GM18909 (cell line): ENCODE results near the gene ATP11A.

Experiments used
- ATAC-seq: cut with Tn5 transposase; IDR thresholded peaks from one replicate; pipeline ENCODE4 v1.9.1; 2021; ENCODE audit warnings: mild to moderate bottlenecking; ENCODE audit not compliant: unreplicated experiment, poor library complexity

The ATP11A gene

GRCh38 chr13:112688560-112689302 is 1.1 kb upstream of the ATP11A start:
- no peak for ATAC-seq

GRCh38 chr13:112690283-112690929 is 568 bp downstream of the ATP11A start:
- ATAC-seq: peak; percentile 31

DNA sequence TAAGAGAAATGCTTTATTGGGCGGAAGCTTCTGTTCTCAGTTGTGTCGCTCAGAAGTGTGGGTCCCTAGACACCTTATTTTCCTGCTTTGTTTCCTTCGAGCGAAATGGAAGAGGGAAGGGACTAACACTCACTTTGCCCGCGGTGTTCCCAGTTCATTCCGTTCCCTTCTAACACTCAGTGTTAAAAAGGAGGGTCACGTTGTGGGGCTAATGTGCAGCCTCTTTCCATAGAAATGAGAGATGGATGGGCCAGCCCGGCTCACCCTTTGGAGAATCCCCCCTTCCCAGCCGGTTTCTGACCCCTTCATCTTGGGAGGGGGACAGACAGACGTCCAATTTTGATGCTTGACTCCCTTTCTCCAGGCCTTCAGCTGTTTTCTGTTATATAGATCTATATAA is 2.3 kb downstream of the ATP11A start:
- no peak for ATAC-seq

DNA sequence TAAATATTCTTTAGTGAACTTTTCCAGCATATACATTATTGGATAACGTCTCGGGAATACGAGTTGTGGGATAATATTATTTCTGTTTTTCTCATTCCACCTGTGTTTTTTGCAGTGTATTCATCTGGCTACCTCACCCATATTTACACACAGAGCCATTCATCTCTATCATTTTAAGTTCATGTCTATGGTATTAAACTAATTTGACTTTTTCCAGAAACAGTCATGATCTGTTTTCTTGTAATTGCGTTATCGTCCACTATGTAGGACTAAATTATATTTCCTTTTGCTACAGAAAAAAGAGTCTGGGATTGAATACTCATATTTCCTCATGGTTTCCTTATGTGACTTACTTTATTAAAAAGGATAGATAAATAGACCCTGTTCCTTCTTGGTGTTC is 2.7 kb downstream of the ATP11A start:
- ATAC-seq: no peak

GRCh38 chr13:112693831-112694497 is 4.1 kb downstream of the ATP11A start:
- no peak for ATAC-seq

- no peak for ATAC-seq
Measured at GRCh38 chr13:112695121-112695520, 5.3 kb downstream of the ATP11A start.

- no peak for ATAC-seq
Measured at GRCh38 chr13:112696001-112696868, 6.4 kb downstream of the ATP11A start.

DNA sequence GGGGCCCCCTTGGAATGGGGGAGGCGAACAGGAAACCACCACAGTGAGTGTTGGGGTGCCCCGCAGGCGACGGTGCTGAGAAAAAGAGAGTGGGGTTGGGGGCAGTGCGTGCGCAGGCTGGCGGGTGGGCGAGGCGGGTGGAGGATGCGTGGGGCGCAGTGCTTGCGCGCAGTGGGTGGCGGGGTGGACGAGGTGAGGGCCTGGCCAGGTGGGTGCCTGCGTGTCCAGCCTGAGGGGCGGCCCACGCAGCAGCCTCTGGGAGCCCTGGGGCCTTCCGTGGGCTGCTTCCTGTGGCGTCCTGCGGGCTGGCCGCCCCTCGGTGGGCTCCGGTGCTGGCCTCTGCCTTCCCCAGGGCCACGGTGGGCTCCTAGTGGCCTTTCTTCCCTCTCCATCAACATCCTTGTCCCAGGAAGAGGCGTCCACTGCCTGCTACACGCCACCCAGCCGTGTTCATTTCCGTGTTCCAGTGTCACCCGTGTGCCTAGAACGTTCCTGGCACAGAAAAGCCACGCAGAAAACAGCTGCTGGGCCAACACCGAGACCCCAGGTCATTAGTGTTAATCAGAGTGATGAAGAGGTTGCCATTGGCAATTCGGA is 7.1 kb downstream of the ATP11A start:
- no peak for ATAC-seq

DNA sequence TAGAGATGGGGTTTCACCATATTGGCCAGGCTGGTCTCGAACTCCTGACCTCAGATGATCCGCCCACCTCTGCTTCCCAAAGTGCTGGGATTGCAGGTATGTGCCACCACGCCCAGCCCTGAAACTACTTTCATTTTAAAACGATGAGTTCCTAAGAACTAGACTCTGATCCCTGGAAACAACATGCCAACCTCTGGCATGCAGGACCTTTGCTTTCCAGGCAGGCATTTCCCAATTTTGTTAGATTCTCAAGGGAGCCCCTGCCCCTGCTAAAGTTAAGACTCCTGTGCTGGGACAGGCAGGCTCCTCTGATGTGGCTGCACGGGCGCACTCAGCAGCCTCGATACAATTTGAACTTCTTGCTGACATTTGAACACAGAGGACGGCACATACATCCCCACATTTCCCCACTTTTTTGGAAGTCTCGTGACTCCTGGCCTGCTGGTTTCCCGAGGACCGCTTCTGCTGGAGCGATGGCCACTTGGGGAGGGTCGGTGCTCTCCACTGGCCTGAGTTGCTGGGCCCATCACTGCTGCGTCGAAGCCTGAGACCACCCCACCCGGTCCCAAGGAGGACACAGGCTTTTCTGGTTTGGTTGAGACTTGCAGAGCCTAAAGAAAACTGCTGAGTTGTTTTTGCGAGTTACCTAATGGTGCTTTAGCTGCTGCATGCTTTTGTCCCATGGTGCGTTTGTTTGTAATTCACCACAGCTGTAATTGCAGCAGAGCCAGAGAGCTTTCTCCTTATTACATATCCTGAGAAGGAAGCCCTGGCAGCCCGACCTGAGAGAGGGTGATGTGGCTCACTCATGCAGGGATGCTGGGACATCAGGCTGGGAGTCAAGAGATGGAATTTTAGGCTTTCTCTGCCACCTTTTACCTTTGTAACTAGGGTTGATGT is 8.2 kb downstream of the ATP11A start:
- ATAC-seq: no peak

DNA sequence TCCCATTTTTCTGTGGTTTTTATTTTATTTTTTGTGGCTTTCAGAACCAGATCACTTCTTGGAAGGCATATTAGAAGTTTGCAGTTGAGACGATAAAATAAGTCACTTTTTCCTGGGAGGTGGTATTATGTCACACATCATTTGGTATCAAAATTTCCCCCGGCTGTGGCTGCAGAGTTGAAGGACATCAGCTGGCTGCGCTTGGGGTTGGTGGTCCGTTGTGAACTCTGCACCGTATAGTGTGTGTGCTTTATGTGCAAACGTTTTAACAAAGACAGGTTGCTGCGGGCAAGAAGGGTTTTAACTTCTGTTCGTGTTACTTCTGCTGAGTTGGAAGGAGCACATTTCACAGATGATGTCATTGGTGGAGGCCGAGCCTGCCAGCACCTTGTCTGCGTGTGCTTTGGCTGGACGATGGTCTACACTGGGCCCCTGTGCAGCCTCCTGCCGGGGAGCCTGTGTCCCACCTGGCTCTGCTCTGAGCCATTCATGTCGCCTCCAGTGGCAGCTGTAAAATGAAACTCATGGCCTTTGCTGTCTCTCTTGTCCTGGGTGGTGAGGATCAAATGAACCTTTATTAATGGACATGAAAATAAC is 9.6 kb downstream of the ATP11A start:
- ATAC-seq: no peak

DNA sequence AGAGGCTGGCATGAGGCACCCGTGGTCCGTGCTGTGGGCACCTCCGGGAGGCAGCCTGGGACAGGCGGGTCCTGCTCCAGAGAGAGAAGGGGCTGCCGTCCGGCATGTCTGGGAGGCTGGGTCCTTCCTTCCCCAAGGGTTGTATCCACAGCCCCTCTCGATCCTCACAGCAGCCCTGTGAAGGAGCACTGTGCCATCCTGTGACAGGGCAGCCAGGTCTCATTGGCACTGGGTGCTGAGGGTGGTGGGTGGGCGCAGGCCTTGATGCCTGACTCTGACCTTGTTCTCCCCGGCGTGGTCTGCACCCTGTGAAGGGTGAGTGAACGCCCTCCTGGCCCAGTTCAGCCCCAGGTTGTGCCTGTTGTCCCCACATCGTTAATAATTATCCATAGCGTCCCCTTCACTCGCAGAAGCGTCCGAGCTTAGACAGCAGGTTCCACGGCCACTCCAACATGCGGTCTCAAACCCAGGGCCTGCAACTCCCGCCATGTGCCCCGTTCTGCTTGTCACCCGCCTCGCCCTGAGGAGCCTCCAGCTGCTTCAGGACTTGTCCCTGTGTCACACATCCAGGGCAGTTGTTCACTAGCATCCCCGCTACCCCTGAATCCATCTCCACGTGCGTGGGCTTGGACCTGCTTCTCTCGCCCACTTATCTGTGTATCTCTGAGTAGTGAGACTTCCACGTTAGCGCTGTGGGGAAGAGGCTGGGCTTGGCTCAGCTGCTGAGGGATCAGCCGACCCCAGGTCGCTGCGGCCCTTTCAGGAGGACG is 10.6 kb downstream of the ATP11A start:
- ATAC-seq: no peak

GRCh38 chr13:112702341-112702985 is 12.6 kb downstream of the ATP11A start:
- no peak for ATAC-seq

DNA sequence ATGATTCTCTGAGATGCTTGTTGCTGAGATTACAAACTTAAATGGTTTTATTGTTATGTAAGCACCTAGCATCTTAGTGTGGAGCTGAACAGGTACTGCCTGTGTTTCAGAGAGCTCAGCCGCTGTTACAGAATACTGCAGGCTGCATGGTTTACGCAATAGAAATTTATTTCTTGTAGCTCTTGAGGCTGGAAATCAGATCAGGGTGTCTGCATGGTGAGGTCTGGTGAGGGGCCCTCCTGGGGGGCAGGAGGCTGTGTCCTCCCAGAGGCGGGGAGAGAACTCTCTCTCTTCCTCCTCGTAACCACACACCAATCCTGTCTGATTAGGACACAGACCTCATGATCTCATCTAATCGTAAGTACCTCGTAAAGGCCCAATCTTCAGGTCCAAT is 13.1 kb downstream of the ATP11A start:
- ATAC-seq: no peak

- ATAC-seq: no peak
Measured at GRCh38 chr13:112703449-112704284, 13.8 kb downstream of the ATP11A start.

DNA sequence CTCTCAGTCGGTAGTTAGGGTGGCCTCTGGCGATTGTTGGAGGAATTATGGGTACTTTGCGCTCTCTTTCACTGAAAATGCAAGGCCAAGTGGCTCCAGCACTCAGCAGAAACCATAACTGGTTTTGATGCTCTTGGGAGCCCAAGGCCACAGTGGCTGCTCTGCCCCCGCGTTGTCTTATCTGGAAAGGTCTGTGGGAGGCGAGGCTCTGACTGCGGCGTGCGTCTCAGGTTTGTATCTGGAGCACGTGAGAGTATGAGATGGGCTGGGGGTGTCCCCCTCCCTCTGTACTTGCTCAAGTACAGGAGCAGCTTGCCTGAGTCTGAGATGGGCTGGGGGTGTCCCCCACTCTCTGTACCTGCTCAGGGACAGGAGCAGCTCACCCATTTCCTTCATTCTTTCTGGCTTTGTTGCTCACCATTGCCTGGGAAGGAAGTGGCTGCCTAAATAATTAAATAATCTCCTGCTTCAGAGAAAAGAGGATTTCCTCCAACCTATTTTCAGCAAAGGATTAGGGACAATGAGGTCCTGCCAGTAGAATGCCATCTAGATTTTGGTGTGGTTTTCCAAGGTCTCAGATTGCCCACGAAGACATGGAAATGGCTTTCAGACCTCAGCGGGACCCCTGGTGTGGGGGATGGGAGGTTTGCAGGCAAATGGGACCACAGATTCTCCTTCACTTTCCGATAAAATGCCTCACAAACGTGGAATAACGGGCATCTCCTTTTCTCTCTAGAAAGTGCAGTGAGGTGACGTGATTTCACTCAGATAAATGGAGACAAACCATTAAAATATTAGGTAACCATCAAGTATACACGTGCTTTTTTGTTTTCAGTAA is 14.7 kb downstream of the ATP11A start:
- no peak for ATAC-seq

- ATAC-seq: no peak
Measured at GRCh38 chr13:112705286-112705685, 15.4 kb downstream of the ATP11A start.
